Measurements from ENCODE around the gene CREBBP. TPM values are rescaled to one million over a fixed set of nuclear protein-coding genes. Genes with fewer than 3 reads are reported as not detected.

CREBBP gene
- total and polyA plus RNA-seq, 2 donors (not counting 3 experiments of a cell fraction or from before 2014, with no cell fraction given) = 13.8 to 72.7 TPM

- no peak for DNase-seq (ENCODE audit: low read depth, low spot score)
- no peaks in the 10 kb centered on the region for H3K9me1 ChIP-seq (replicated peaks; ENCODE audit: control insufficient read depth, extremely low read depth, insufficient read depth, low read length)
- intact Hi-C loops (cut with micrococcal nuclease) = no loop called here
- TF ChIP-seq MYC (IDR thresholded peaks at IDR 0.05; ENCODE audit: low read depth, low read length) (no peak), POLR2A (IDR thresholded peaks at IDR 0.05; ENCODE audit: low read depth, low read length) (no peak), FOS (IDR thresholded peaks at IDR 0.05; ENCODE audit: borderline replicate concordance, insufficient read depth, low read length) (no peak), GATA2 (IDR thresholded peaks at IDR 0.05; ENCODE audit: insufficient read depth, insufficient read length, low read depth, low read length) (no peak), POLR2AphosphoS5 (IDR thresholded peaks at IDR 0.05; ENCODE audit: insufficient read depth, low read depth, low read length) (no peak), EZH2 (IDR thresholded peaks at IDR 0.05; ENCODE audit: borderline replicate concordance, low read depth, low read length, severe bottlenecking) (no peak), JUN (IDR thresholded peaks at IDR 0.05; ENCODE audit: borderline replicate concordance, insufficient read depth, insufficient read length, low read depth) (no peak), MAX (IDR thresholded peaks at IDR 0.05; ENCODE audit: insufficient read depth, insufficient read length) (no peak), CTCF (IDR thresholded peaks at IDR 0.05; ENCODE audit: extremely low read depth in 1 of 2, insufficient read depth in 1 of 2, low read depth in 1 of 2, low read length in 2 of 2) (no peak)
- H3K4me2 ChIP-seq (ENCODE audit: insufficient read depth, low read length) = no peak overlapping the region
- no peaks in the 10 kb centered on the region for H3K9me3 ChIP-seq (replicated peaks; ENCODE audit: control insufficient read depth, insufficient read depth, low read length)
- H3K4me3 ChIP-seq (replicated peaks in 1 of 3; ENCODE audit: insufficient read depth in 1 of 3, low read depth in 1 of 3, low read length in 3 of 3) = no peak overlapping the region
- ChIA-PET POLR2A (no interaction called here), CTCF (no interaction called here)
- no peaks in the 10 kb centered on the region for H3K27me3 ChIP-seq (ENCODE audit: control insufficient read depth in 2 of 2, insufficient read depth in 2 of 2, low read length in 2 of 2)
- FAIRE-seq = no peak
- no peak overlapping the region for H2AFZ ChIP-seq (ENCODE audit: low read depth, low read length)
- no TSS peak for BruUV-seq (replicated peaks)
- no peak overlapping the region for H3K27ac ChIP-seq (ENCODE audit: insufficient read depth, low read depth, low read length)
- no peaks in the 10 kb centered on the region for H3K4me1 ChIP-seq (ENCODE audit: control insufficient read depth, extremely low read depth, insufficient read depth, low read length)
- peaks cover 19% of the 10 kb centered on the region in 2 experiments for H3K36me3 ChIP-seq (ENCODE audit: control insufficient read depth in 2 of 2, extremely low read depth in 1 of 2, insufficient read depth in 2 of 2, low read length in 2 of 2)
- dilution Hi-C loops (cut with MboI; ENCODE audit: extremely low pct_ligation_motif_present, low sequenced_read_pairs) = no loop called here
- peaks cover 36% of the 10 kb centered on the region for H3K79me2 ChIP-seq (ENCODE audit: control insufficient read depth, insufficient read depth, low read length)
- peaks cover under 1% of the 10 kb centered on the region for H4K20me1 ChIP-seq (replicated peaks; ENCODE audit: control insufficient read depth, extremely low read depth, insufficient read depth, low read length)
- no peak overlapping the region for H3K9ac ChIP-seq (replicated peaks; ENCODE audit: extremely low read depth, insufficient read depth, low read length)
These were observed 91.7 kb downstream of the CREBBP start for GRCh38 chr16:3788711-3789374.

Measured in endothelial cell of umbilical vein (primary cell).